Daoy (cell line): ENCODE measurements around the gene TESMIN. TPM values are rescaled to one million over a fixed set of nuclear protein-coding genes. Genes with fewer than 3 reads are reported as not detected.

ENCODE experiments used
- DNase-seq: peaks from one replicate; pipeline ENCODE4 v3.0.0-alpha.2; 2015; ENCODE audit warnings: low read depth
- total RNA-seq: library from RNA; depleted of rRNA; stranded (reverse); fragments of >200 nt; shearing (Covaris generic); gene quantifications from 2 replicates; pipeline ENCODE4 v1.2.3, GENCODE V29; 2014

The TESMIN gene
- total RNA-seq, 1 experiment from 2014 or later: 1.2 TPM

GRCh38 chr11:68683536-68684384, 67.6 kb downstream of the TESMIN start:
- DNase-seq: no peak

- no peak for DNase-seq
Observed at GRCh38 chr11:68683121-68683520, 68.2 kb downstream of the TESMIN start.

- no peak for DNase-seq
Observed at GRCh38 chr11:68682531-68682961, 68.8 kb downstream of the TESMIN start.

- no peak for DNase-seq
Observed at GRCh38 chr11:68680541-68681231, 70.6 kb downstream of the TESMIN start.

- no peak for DNase-seq
Observed at GRCh38 chr11:68678031-68678441, 73.3 kb downstream of the TESMIN start.

- peak; percentile 96 for DNase-seq
Observed at GRCh38 chr11:68677432-68677831, 73.9 kb downstream of the TESMIN start.

- DNase-seq: no peak
Observed at GRCh38 chr11:68674461-68674860, 76.9 kb downstream of the TESMIN start.

GRCh38 chr11:68673991-68674390, 77.3 kb downstream of the TESMIN start:
- DNase-seq: no peak

- DNase-seq: peak; percentile 84
Observed at GRCh38 chr11:68673306-68673945, 77.9 kb downstream of the TESMIN start.

- no peak for DNase-seq
Observed at GRCh38 chr11:68670208-68670992, 80.9 kb downstream of the TESMIN start.

GRCh38 chr11:68669301-68670090, 81.8 kb downstream of the TESMIN start:
- DNase-seq: no peak

GRCh38 chr11:68667511-68668500, 83.5 kb downstream of the TESMIN start:
- no peak for DNase-seq

GRCh38 chr11:68666849-68667248, 84.5 kb downstream of the TESMIN start:
- DNase-seq: no peak

- DNase-seq: no peak
Observed at GRCh38 chr11:68665436-68665835, 85.9 kb downstream of the TESMIN start.

- DNase-seq: no peak
Observed at GRCh38 chr11:68664906-68665305, 86.4 kb downstream of the TESMIN start.

- no peak for DNase-seq
Observed at GRCh38 chr11:68664141-68664540, 87.2 kb downstream of the TESMIN start.

GRCh38 chr11:68663482-68664010, 87.8 kb downstream of the TESMIN start:
- no peak for DNase-seq

GRCh38 chr11:68661697-68662603, 89.4 kb downstream of the TESMIN start:
- DNase-seq: no peak
